HEK293 (cell line): ENCODE measurements around the gene ITGA4.

Experiments
- CTCF ChIA-PET: fragments of 350-600 bp; formaldehyde crosslinking; extraction: SDS; loops from one replicate; lab custom pipeline; 2021; ENCODE audit warnings: antibody characterized with exemption; lab: Yijun Ruan, JAX
- POLR2A ChIA-PET: fragments of 300-600 bp; formaldehyde crosslinking; extraction: SDS; loops from one replicate; lab custom pipeline; 2020; ENCODE audit warnings: antibody characterized with exemption, inconsistent platforms; lab: Yijun Ruan, JAX
- H3K27ac ChIP-seq: fragments of 200-500 bp; sonication (Bioruptor generic); 2 replicates; pipeline ENCODE4 v1.5.1; 2014; ENCODE audit warnings: low read depth, low read length, control low read depth, inconsistent platforms; ENCODE audit errors: extremely low read depth
- H3K36me3 ChIP-seq, 2 experiments: fragments of 200-500 bp in 1 of 2; sonication (Bioruptor generic) in 1 of 2; 1 replicate in 1 of 2; 2 replicates in 1 of 2; pipeline ENCODE4 v1.5.1; 2014 to 2017; ENCODE audit warnings: inconsistent platforms in 2 of 2, low read length in 2 of 2; ENCODE audit not compliant: control insufficient read depth in 2 of 2, insufficient read depth in 1 of 2
- H3K4me1 ChIP-seq: fragments of 200-500 bp; sonication (Bioruptor generic); 2 replicates; pipeline ENCODE4 v1.5.1; 2014; ENCODE audit warnings: mild to moderate bottlenecking, low read length, inconsistent platforms; ENCODE audit not compliant: control insufficient read depth, insufficient read depth
- H3K4me3 ChIP-seq: 2 replicates; pipeline ENCODE4 v1.5.1; 2011; ENCODE audit warnings: low read depth, mild to moderate bottlenecking, control low read depth, low read length, moderate library complexity
- H3K9me3 ChIP-seq: fragments of 200-500 bp; sonication (Bioruptor generic); 2 replicates; pipeline ENCODE4 v1.5.1; 2014; ENCODE audit warnings: low read depth, low read length, inconsistent platforms; ENCODE audit not compliant: control insufficient read depth, insufficient read depth
- BCL11B ChIP-seq: fragments of 450-650 bp; formaldehyde crosslinking; IDR thresholded peaks from 2 replicates; pipeline ENCODE4 v1.5.1; 2016; ENCODE audit warnings: low read depth, missing biosample characterization, missing genetic modification characterization
- EGR2 ChIP-seq: fragments of 450-650 bp; formaldehyde crosslinking; IDR thresholded peaks from 2 replicates; pipeline ENCODE4 v1.5.1; 2016; ENCODE audit warnings: low read depth, missing biosample characterization, missing genetic modification characterization
- MYNN ChIP-seq: fragments of 450-650 bp; formaldehyde crosslinking; IDR thresholded peaks from 2 replicates; pipeline ENCODE4 v1.5.1; 2016; ENCODE audit warnings: missing biosample characterization, missing genetic modification characterization, borderline replicate concordance
- YY2 ChIP-seq: fragments of 450-650 bp; formaldehyde crosslinking; IDR thresholded peaks from 2 replicates; pipeline ENCODE4 v1.5.1; 2016; ENCODE audit warnings: missing biosample characterization, missing genetic modification characterization
- ZFP37 ChIP-seq: fragments of 450-650 bp; formaldehyde crosslinking; IDR thresholded peaks from 2 replicates; pipeline ENCODE4 v1.5.1; 2016; ENCODE audit warnings: missing biosample characterization, missing genetic modification characterization
- ZNF335 ChIP-seq: fragments of 450-650 bp; formaldehyde crosslinking; conservative IDR thresholded peaks from 2 replicates; pipeline ENCODE4 v1.5.1; 2016; ENCODE audit warnings: missing biosample characterization, missing genetic modification characterization
- ZNF354C ChIP-seq: fragments of 450-650 bp; formaldehyde crosslinking; IDR thresholded peaks from 2 replicates; pipeline ENCODE4 v1.5.1; 2016; ENCODE audit warnings: missing biosample characterization, missing genetic modification characterization, low read depth, borderline replicate concordance
- ZNF404 ChIP-seq: fragments of 450-650 bp; formaldehyde crosslinking; IDR thresholded peaks from 2 replicates; pipeline ENCODE4 v1.5.1; 2017; ENCODE audit warnings: missing biosample characterization, missing genetic modification characterization
- ZNF416 ChIP-seq: fragments of 450-650 bp; formaldehyde crosslinking; IDR thresholded peaks from 2 replicates; pipeline ENCODE4 v1.5.1; 2016; ENCODE audit warnings: missing biosample characterization, missing genetic modification characterization
- ZNF48 ChIP-seq: fragments of 450-650 bp; formaldehyde crosslinking; IDR thresholded peaks from 2 replicates; pipeline ENCODE4 v1.5.1; 2016; ENCODE audit warnings: missing biosample characterization, missing genetic modification characterization
- ZNF596 ChIP-seq: fragments of 450-650 bp; IDR thresholded peaks from 2 replicates; pipeline ENCODE4 v1.5.0; 2018; ENCODE audit warnings: missing biosample characterization, mild to moderate bottlenecking, missing genetic modification characterization, moderate library complexity
- ZNF621 ChIP-seq: fragments of 450-650 bp; formaldehyde crosslinking; IDR thresholded peaks from 2 replicates; pipeline ENCODE4 v1.5.1; 2017; ENCODE audit warnings: missing biosample characterization, missing genetic modification characterization
- ZNF677 ChIP-seq: fragments of 450-650 bp; IDR thresholded peaks from 2 replicates; pipeline ENCODE4 v1.5.0; 2018; ENCODE audit warnings: missing biosample characterization, mild to moderate bottlenecking, missing genetic modification characterization, moderate library complexity
- TF ChIP-seq, protein P1 (sequence below): fragments of 450-650 bp; formaldehyde crosslinking; IDR thresholded peaks from 2 replicates; pipeline ENCODE4 v1.5.1; 2016; ENCODE audit warnings: missing biosample characterization, missing genetic modification characterization
- TF ChIP-seq, protein P2 (sequence below): fragments of 450-650 bp; formaldehyde crosslinking; IDR thresholded peaks from 2 replicates; pipeline ENCODE4 v1.5.1; 2016; ENCODE audit warnings: missing biosample characterization, missing genetic modification characterization
- TF ChIP-seq, protein P3 (sequence below): fragments of 450-650 bp; formaldehyde crosslinking; IDR thresholded peaks from 2 replicates; pipeline ENCODE4 v1.5.0; 2017; ENCODE audit warnings: missing biosample characterization, missing genetic modification characterization, borderline replicate concordance
- TF ChIP-seq, protein P4 (sequence below): fragments of 450-650 bp; formaldehyde crosslinking; conservative IDR thresholded peaks from 2 replicates; pipeline ENCODE4 v1.5.1; 2016; ENCODE audit warnings: low read depth, missing biosample characterization, missing genetic modification characterization

ITGA4 gene

DNA sequence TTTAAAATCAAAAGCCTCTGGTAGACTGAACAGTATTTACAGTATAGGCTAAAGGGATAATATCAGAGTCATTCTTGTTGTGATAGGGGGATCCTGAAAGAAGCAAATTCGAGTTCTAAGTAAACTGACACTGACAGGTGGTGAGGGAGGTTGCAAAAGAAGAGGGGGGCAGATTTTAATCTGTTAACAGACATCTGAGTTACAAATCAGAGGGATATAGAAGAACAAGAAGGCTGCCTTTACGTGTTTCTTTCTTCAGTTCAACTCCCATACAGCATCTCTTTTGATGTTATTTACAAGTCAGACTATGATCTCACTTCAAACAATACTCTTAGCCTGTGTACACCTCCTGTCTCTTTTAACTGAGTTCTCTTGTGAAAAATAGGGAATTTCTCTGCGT lies 16.3 kb upstream of the ITGA4 start (continued):
- TF ChIP-seq, protein P1, sequence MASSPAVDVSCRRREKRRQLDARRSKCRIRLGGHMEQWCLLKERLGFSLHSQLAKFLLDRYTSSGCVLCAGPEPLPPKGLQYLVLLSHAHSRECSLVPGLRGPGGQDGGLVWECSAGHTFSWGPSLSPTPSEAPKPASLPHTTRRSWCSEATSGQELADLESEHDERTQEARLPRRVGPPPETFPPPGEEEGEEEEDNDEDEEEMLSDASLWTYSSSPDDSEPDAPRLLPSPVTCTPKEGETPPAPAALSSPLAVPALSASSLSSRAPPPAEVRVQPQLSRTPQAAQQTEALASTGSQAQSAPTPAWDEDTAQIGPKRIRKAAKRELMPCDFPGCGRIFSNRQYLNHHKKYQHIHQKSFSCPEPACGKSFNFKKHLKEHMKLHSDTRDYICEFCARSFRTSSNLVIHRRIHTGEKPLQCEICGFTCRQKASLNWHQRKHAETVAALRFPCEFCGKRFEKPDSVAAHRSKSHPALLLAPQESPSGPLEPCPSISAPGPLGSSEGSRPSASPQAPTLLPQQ (tag by site-specific recombination) = no peak
- no peak for TF ChIP-seq YY2 (tag by site-specific recombination)
- TF ChIP-seq ZFP37 = no peak
- TF ChIP-seq ZNF621 (tag by site-specific recombination) = no peak
- no peak for TF ChIP-seq ZNF354C (tag by site-specific recombination)
- TF ChIP-seq, protein P2, sequence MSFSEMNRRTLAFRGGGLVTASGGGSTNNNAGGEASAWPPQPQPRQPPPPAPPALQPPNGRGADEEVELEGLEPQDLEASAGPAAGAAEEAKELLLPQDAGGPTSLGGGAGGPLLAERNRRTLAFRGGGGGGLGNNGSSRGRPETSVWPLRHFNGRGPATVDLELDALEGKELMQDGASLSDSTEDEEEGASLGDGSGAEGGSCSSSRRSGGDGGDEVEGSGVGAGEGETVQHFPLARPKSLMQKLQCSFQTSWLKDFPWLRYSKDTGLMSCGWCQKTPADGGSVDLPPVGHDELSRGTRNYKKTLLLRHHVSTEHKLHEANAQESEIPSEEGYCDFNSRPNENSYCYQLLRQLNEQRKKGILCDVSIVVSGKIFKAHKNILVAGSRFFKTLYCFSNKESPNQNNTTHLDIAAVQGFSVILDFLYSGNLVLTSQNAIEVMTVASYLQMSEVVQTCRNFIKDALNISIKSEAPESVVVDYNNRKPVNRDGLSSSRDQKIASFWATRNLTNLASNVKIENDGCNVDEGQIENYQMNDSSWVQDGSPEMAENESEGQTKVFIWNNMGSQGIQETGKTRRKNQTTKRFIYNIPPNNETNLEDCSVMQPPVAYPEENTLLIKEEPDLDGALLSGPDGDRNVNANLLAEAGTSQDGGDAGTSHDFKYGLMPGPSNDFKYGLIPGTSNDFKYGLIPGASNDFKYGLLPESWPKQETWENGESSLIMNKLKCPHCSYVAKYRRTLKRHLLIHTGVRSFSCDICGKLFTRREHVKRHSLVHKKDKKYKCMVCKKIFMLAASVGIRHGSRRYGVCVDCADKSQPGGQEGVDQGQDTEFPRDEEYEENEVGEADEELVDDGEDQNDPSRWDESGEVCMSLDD = no peak

DNA sequence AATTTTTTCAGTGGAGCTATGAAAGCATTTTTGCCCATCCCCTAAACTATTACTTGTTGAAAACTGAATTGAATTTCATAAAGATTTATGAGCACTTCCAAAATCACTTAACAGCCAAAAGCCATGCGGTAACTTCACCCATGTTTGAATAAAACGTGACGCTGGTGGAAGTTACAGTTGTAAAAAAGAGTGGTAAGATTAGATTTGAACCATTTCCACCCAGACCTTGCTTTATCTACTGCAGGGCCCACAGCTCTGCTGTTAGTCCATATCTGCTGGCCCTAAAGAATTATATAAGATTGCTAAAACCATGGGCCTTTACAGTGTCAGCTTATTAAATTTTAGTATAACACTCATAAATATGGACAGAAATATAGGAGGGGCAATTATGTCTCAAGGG lies 15.5 kb upstream of the ITGA4 start:
- CTCF ChIA-PET = interaction anchor here (0.8 to 0.9 kb wide), 2 partner anchors 10 to 62 kb away, joined by 3 read pairs; no protein-coding TSS in a partner anchor
- TF ChIP-seq EGR2 (tag by site-specific recombination) (no peak), ZNF596 (no peak), BCL11B (tag by site-specific recombination) (no peak), ZNF677 (tag by site-specific recombination) (no peak)
- TF ChIP-seq, protein P3, sequence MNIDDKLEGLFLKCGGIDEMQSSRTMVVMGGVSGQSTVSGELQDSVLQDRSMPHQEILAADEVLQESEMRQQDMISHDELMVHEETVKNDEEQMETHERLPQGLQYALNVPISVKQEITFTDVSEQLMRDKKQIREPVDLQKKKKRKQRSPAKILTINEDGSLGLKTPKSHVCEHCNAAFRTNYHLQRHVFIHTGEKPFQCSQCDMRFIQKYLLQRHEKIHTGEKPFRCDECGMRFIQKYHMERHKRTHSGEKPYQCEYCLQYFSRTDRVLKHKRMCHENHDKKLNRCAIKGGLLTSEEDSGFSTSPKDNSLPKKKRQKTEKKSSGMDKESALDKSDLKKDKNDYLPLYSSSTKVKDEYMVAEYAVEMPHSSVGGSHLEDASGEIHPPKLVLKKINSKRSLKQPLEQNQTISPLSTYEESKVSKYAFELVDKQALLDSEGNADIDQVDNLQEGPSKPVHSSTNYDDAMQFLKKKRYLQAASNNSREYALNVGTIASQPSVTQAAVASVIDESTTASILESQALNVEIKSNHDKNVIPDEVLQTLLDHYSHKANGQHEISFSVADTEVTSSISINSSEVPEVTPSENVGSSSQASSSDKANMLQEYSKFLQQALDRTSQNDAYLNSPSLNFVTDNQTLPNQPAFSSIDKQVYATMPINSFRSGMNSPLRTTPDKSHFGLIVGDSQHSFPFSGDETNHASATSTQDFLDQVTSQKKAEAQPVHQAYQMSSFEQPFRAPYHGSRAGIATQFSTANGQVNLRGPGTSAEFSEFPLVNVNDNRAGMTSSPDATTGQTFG (tag by site-specific recombination) = no peak
- TF ChIP-seq, all 188 proteins: peak for 0
- H3K27ac ChIP-seq = no peak overlapping the region
- H3K36me3 ChIP-seq = no peaks in the 10 kb centered on the region
- H3K4me1 ChIP-seq = no peaks in the 10 kb centered on the region
- POLR2A ChIA-PET = no interaction called here
- H3K4me3 ChIP-seq = no peak overlapping the region
- no peaks in the 10 kb centered on the region for H3K9me3 ChIP-seq

DNA sequence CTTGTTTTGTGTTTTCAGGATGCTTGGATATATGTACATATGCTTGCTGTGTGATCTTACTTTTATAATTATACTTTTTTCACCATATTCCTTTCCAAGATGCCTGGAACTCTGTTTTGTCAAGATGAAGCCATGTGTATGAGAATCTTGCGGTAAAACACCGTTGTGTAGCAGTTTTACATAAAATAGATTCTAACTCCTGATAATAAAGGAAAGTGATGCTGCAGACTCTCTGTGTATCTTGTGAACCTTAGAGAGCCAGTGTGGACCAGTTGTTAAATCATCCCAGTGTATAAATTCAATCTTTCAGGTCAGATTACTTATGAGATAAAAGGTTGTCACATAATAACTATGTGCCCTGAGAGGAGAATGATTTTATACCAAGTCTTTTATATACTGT lies 12.5 kb upstream of the ITGA4 start:
- Histone ChIP-seq H3K27ac (no peak overlapping the region), H3K36me3 (no peaks in the 10 kb centered on the region), H3K4me1 (no peaks in the 10 kb centered on the region), H3K4me3 (no peak overlapping the region), H3K9me3 (no peaks in the 10 kb centered on the region)
- POLR2A ChIA-PET = no interaction called here
- CTCF ChIA-PET = interaction anchor here (0.7 kb wide), 1 partner anchor 13 kb away, joined by 3 read pairs; no protein-coding TSS in a partner anchor
- no peak for TF ChIP-seq ZNF335
- no peak for TF ChIP-seq ZNF48 (tag by site-specific recombination)
- TF ChIP-seq, protein P4, sequence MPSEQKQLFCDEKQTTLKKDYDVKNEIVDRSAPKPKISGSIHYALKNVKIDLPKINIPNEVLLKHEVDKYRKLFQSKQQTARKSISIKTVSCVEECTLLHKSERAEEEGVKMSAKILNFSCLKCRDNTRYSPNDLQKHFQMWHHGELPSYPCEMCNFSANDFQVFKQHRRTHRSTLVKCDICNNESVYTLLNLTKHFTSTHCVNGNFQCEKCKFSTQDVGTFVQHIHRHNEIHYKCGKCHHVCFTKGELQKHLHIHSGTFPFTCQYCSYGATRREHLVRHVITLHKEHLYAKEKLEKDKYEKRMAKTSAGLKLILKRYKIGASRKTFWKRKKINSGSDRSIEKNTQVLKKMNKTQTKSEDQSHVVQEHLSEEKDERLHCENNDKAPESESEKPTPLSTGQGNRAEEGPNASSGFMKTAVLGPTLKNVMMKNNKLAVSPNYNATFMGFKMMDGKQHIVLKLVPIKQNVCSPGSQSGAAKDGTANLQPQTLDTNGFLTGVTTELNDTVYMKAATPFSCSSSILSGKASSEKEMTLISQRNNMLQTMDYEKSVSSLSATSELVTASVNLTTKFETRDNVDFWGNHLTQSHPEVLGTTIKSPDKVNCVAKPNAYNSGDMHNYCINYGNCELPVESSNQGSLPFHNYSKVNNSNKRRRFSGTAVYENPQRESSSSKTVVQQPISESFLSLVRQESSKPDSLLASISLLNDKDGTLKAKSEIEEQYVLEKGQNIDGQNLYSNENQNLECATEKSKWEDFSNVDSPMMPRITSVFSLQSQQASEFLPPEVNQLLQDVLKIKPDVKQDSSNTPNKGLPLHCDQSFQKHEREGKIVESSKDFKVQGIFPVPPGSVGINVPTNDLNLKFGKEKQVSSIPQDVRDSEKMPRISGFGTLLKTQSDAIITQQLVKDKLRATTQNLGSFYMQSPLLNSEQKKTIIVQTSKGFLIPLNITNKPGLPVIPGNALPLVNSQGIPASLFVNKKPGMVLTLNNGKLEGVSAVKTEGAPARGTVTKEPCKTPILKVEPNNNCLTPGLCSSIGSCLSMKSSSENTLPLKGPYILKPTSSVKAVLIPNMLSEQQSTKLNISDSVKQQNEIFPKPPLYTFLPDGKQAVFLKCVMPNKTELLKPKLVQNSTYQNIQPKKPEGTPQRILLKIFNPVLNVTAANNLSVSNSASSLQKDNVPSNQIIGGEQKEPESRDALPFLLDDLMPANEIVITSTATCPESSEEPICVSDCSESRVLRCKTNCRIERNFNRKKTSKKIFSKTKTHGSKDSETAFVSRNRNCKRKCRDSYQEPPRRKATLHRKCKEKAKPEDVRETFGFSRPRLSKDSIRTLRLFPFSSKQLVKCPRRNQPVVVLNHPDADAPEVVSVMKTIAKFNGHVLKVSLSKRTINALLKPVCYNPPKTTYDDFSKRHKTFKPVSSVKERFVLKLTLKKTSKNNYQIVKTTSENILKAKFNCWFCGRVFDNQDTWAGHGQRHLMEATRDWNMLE (tag by site-specific recombination) = no peak
- no peak for TF ChIP-seq ZNF404 (tag by site-specific recombination)
- no peak for TF ChIP-seq ZNF416 (tag by site-specific recombination)
- no peak for TF ChIP-seq MYNN
- TF ChIP-seq, protein P2 = no peak
